HFF-Myc (cell line): ENCODE data around the gene SLC12A6.
"Not testable (repeated sequence)": the region's sequence is repeated elsewhere in the genome, so short reads cannot be mapped to it uniquely, and the experiment has no call there.

Experiments
- DNase-seq: peaks from one replicate; pipeline ENCODE4 v3.0.0-alpha.2; 2011; ENCODE audit warnings: low read depth; ENCODE audit errors: extremely low read depth
- H3K4me3 ChIP-seq: replicated peaks from 2 replicates; pipeline ENCODE4 v1.5.1; 2011; ENCODE audit warnings: low read depth, mild to moderate bottlenecking, control low read depth, low read length
- CTCF ChIP-seq: IDR thresholded peaks from 2 replicates; pipeline ENCODE4 v1.5.1; 2012; ENCODE audit warnings: mild to moderate bottlenecking, low read depth, low read length, control low read depth; ENCODE audit errors: missing control alignments

The SLC12A6 gene

GRCh38 chr15:34206011-34206410, 131.6 kb downstream of the SLC12A6 start:
- no peak for DNase-seq
- no peak overlapping the region for H3K4me3 ChIP-seq
- TF ChIP-seq CTCF, result no peak

- H3K4me3 ChIP-seq, result no peak overlapping the region
- no peak for TF ChIP-seq CTCF
- DNase-seq, result no peak
Observed at GRCh38 chr15:34203936-34204335, 133.6 kb downstream of the SLC12A6 start.

- DNase-seq, result no peak
- TF ChIP-seq CTCF, result no peak
Observed at GRCh38 chr15:34203305-34203704, 134.3 kb downstream of the SLC12A6 start.

GRCh38 chr15:34193272-34193671, 144.3 kb downstream of the SLC12A6 start:
- DNase-seq, H3K4me3 ChIP-seq: not testable (repeated sequence)

More at GRCh38 chr15:34203305-34203704, 134.3 kb downstream of the SLC12A6 start:
- no peak overlapping the region for H3K4me3 ChIP-seq

DNA sequence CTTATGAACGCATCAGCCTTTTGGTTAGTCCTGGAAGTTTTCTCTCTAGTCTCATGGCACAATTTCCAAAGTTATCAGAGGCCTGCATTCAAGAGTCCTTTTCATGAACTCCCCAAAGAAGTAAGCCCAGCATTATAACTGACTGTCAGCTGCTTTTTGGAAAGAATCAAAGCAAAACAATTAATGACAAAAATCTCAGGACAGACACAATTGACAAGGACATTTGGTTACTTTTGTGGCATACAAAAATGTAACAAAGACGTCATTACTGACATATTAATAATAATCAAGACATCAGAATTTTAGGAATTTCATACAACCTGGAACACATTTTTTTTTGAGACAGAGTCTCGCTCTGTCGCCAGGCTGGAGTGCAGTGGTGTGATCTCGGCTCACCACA, 148.9 kb downstream of the SLC12A6 start:
- no peak for TF ChIP-seq CTCF
- no peak for DNase-seq
- no peak overlapping the region for H3K4me3 ChIP-seq

DNA sequence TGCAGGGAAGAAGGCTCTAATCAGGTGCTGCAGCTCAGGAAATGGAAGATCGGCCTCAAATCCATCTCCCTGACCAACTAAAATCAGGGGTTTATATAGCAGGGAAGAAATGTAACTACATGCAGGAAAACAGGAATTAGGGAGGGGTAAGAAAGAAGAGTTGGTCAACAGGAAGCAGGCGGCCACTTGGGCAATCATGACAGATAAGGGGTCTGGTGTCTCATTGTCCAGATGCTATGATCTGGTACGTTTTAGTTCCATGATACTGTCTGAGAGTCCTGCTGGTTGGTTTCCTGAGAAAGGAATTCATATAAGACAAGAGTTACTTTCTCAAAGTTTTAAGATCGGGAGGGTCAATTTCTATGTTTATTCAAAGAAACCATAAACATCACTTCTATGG, 151.9 kb downstream of the SLC12A6 start:
- no peak for DNase-seq
- TF ChIP-seq CTCF, result no peak

GRCh38 chr15:34182942-34183341, 154.6 kb downstream of the SLC12A6 start:
- no peak overlapping the region for H3K4me3 ChIP-seq
- no peak for DNase-seq
- no peak for TF ChIP-seq CTCF

More for the DNA sequence above, 151.9 kb downstream of the SLC12A6 start:
- no peak overlapping the region for H3K4me3 ChIP-seq
